Lung (tissue), 12 donors: ENCODE results near the gene IQGAP2. TPM values are rescaled to one million over a fixed set of nuclear protein-coding genes. Genes with fewer than 3 reads are reported as not detected.

Source experiments
- ATAC-seq: fragments of 200-7000 bp; cut with Tn5 transposase; one replicate; pipeline ENCODE4 v1.9.1; 2020; ENCODE audit warnings: moderate number of reproducible peaks; ENCODE audit not compliant: insufficient read depth, low FRiP score
- DNase-seq, 3 donors: peaks; one replicate each; pipeline ENCODE4 v3.0.0-alpha.2; 2013 to 2017
- H3K27ac ChIP-seq, 2 donors: one replicate each; pipeline ENCODE4 v1.5.1; 2013; ENCODE audit warnings: mild to moderate bottlenecking in 2 of 2, moderate library complexity in 2 of 2, control low read depth in 1 of 2, inconsistent platforms in 1 of 2, low read depth in 1 of 2, low read length in 1 of 2
- H3K27me3 ChIP-seq, 3 donors: one replicate each; pipeline ENCODE4 v1.5.1; 2013; ENCODE audit warnings: low read length in 2 of 3; ENCODE audit not compliant: control insufficient read depth in 3 of 3, insufficient read depth in 3 of 3
- H3K36me3 ChIP-seq, 4 donors: one replicate each; pipeline ENCODE4 v1.5.1; 2013; ENCODE audit warnings: low read length in 4 of 4, mild to moderate bottlenecking in 1 of 4, moderate library complexity in 1 of 4; ENCODE audit not compliant: control insufficient read depth in 4 of 4, insufficient read depth in 4 of 4
- H3K4me1 ChIP-seq, 5 donors: one replicate each; pipeline ENCODE4 v1.5.1; 2013; ENCODE audit warnings: low read length in 5 of 5, mild to moderate bottlenecking in 2 of 5, moderate library complexity in 1 of 5; ENCODE audit not compliant: control insufficient read depth in 5 of 5, insufficient read depth in 5 of 5
- H3K4me3 ChIP-seq: one replicate; pipeline ENCODE4 v1.5.1; 2013; ENCODE audit warnings: mild to moderate bottlenecking, control low read depth, moderate library complexity
- H3K9ac ChIP-seq, 2 donors: one replicate each; pipeline ENCODE4 v1.5.1; 2013; ENCODE audit warnings: low read length in 2 of 2, control low read depth in 1 of 2; ENCODE audit not compliant: insufficient read depth in 1 of 2
- H3K9me3 ChIP-seq, 4 donors: one replicate each; pipeline ENCODE4 v1.5.1; 2013; ENCODE audit warnings: low read length in 3 of 4, mild to moderate bottlenecking in 1 of 4, moderate library complexity in 1 of 4; ENCODE audit not compliant: control insufficient read depth in 4 of 4, insufficient read depth in 3 of 4
- CTCF ChIP-seq: IDR thresholded peaks from 2 replicates; pipeline ENCODE4 v1.5.1; 2012; ENCODE audit warnings: mild to moderate bottlenecking; ENCODE audit errors: control extremely low read depth, extremely low read depth
- WGBS, 2 donors: extraction: QIAGEN DNeasy Blood & Tissue Kit; methylation state at CpG; one replicate each; pipeline ENCODE4 v1.1.7; 2013; 5-methylcytosine and 5-hydroxymethylcytosine counted together
- polyA plus RNA-seq, 2 donors: library from polyadenylated mRNA; stranded (reverse); fragments of 200-250 nt; gene quantifications; one replicate each; pipeline ENCODE4 v1.2.1, GENCODE V29; 2013
- total RNA-seq, 2 donors: library from RNA; depleted of rRNA in 1 of 2; stranded (reverse); fragments of >200 nt in 1 of 2; gene quantifications; one replicate each; pipeline ENCODE4 v1.2.1, GENCODE V29; 2014 to 2021
- donor health status: control.
- donor health status: control.
- donor health status: Bipolar disorder and iron deficiency.
- donor health status: healthy.
- donor health status: DM: yes; HTN: yes; CAD: no.

IQGAP2 gene
- total and polyA plus RNA-seq, 4 donors: 6.0 to 33.6 (median 13.7) TPM

GRCh38 chr5:76682387-76682786 is 279.3 kb downstream of the IQGAP2 start:
- peak in 1 of 3 donors; percentile 32 for DNase-seq
- no peak for ATAC-seq
- Histone ChIP-seq H3K4me3 (no peak overlapping the region), H3K9ac (no peak overlapping the region), H3K36me3 (no peaks in the 10 kb centered on the region), H3K9me3 (peaks cover 0 to 2% (median 0%) of the 10 kb centered on the region in 4 donors), H3K27ac (no peak overlapping the region), H3K27me3 (no peaks in the 10 kb centered on the region), H3K4me1 (no peaks in the 10 kb centered on the region)
- WGBS, 2 donors: 68 to 76% methylated on average over 2 of the region's 2 CpGs
- TF ChIP-seq CTCF: no peak

GRCh38 chr5:76683816-76684731 is 281.0 kb downstream of the IQGAP2 start:
- peaks cover 0 to 2% (median 0%) of the 10 kb centered on the region in 4 donors for H3K9me3 ChIP-seq
- WGBS, 2 donors: 47 to 61% methylated on average over 9 of the region's 9 CpGs
- H3K27ac ChIP-seq: no peak overlapping the region
- H3K4me1 ChIP-seq: no peaks in the 10 kb centered on the region
- TF ChIP-seq CTCF: no peak
- no peaks in the 10 kb centered on the region for H3K27me3 ChIP-seq
- ATAC-seq: no peak
- H3K36me3 ChIP-seq: no peaks in the 10 kb centered on the region
- H3K4me3 ChIP-seq: no peak overlapping the region
- DNase-seq: no peak
- H3K9ac ChIP-seq: no peak overlapping the region

GRCh38 chr5:76684756-76685519 is 281.9 kb downstream of the IQGAP2 start:
- Histone ChIP-seq H3K4me3 (no peak overlapping the region), H3K27ac (no peak overlapping the region), H3K9me3 (peaks cover 0 to 2% (median 0%) of the 10 kb centered on the region in 4 donors), H3K36me3 (no peaks in the 10 kb centered on the region), H3K27me3 (no peaks in the 10 kb centered on the region), H3K9ac (no peak overlapping the region), H3K4me1 (no peaks in the 10 kb centered on the region)
- no peak for TF ChIP-seq CTCF
- WGBS, 2 donors: 74 to 85% methylated on average over 5 of the region's 5 CpGs
- DNase-seq (no peak), ATAC-seq (no peak)
